ENCODE data around the gene PELO.
A peak's percentile ranks its signal among the peaks of the same experiment; 100 is the strongest.

The PELO gene

GRCh38 chr5:52754051-52754450 is 33.7 kb upstream of the PELO start:
- ATAC-seq (ENCODE audit: insufficient read depth, low read depth) (no peak), DNase-seq (no peak)
- no peaks in the 10 kb centered on the region for H3K36me3 ChIP-seq (ENCODE audit: insufficient read depth, low read length)
- H3K27me3 ChIP-seq (ENCODE audit: insufficient read depth, low read length, poor library complexity) = no peaks in the 10 kb centered on the region
- H3K4me3 ChIP-seq (ENCODE audit: low read depth in 1 of 2, low read length in 2 of 2) = no peak overlapping the region
- H4K20me1 ChIP-seq (ENCODE audit: insufficient read depth, low read length) = no peaks in the 10 kb centered on the region
- no peak overlapping the region for H3K4me2 ChIP-seq (ENCODE audit: insufficient read depth, low read length)
- no peaks in the 10 kb centered on the region for H3K4me1 ChIP-seq (ENCODE audit: insufficient read depth, low read length)
- H3K79me2 ChIP-seq (ENCODE audit: insufficient read depth, low read length) = no peaks in the 10 kb centered on the region
- H3K9ac ChIP-seq (ENCODE audit: low read depth, low read length) = no peak overlapping the region
- no peaks in the 10 kb centered on the region for H3K9me3 ChIP-seq (ENCODE audit: insufficient read depth, low read length, severe bottlenecking)
- TF ChIP-seq CTCF (IDR thresholded peaks at IDR 0.05; ENCODE audit: borderline replicate concordance, extremely low read depth, low read length, poor library complexity, severe bottlenecking) (no peak), EZH2 (IDR thresholded peaks at IDR 0.05; ENCODE audit: borderline replicate concordance, low read depth, low read length, severe bottlenecking) (no peak)
- H2AFZ ChIP-seq (ENCODE audit: low read depth, low read length) = 0 out of 2 replicates have a peak overlapping the region, but pooled peaks have one; percentile 16
- H3K27ac ChIP-seq (ENCODE audit: low read length) = no peak overlapping the region

GRCh38 chr5:52757527-52757926 is 30.2 kb upstream of the PELO start:
- no peak for DNase-seq
- ATAC-seq (ENCODE audit: insufficient read depth, low read depth) = no peak
- Histone ChIP-seq H3K4me2 (ENCODE audit: insufficient read depth, low read length) (no peak overlapping the region), H3K4me3 (ENCODE audit: low read depth in 1 of 2, low read length in 2 of 2) (no peak overlapping the region), H3K36me3 (ENCODE audit: insufficient read depth, low read length) (no peaks in the 10 kb centered on the region), H3K4me1 (ENCODE audit: insufficient read depth, low read length) (no peaks in the 10 kb centered on the region), H3K79me2 (ENCODE audit: insufficient read depth, low read length) (no peaks in the 10 kb centered on the region), H3K9me3 (ENCODE audit: insufficient read depth, low read length, severe bottlenecking) (no peaks in the 10 kb centered on the region), H3K27me3 (ENCODE audit: insufficient read depth, low read length, poor library complexity) (no peaks in the 10 kb centered on the region), H4K20me1 (ENCODE audit: insufficient read depth, low read length) (no peaks in the 10 kb centered on the region), H3K27ac (ENCODE audit: low read length) (no peak overlapping the region), H3K9ac (ENCODE audit: low read depth, low read length) (no peak overlapping the region), H2AFZ (ENCODE audit: low read depth, low read length) (no peak overlapping the region)
- TF ChIP-seq CTCF (IDR thresholded peaks at IDR 0.05; ENCODE audit: borderline replicate concordance, extremely low read depth, low read length, poor library complexity, severe bottlenecking) = no peak

GRCh38 chr5:52758014-52758413 is 29.7 kb upstream of the PELO start:
- Histone ChIP-seq H3K9me3 (ENCODE audit: insufficient read depth, low read length, severe bottlenecking) (no peaks in the 10 kb centered on the region), H4K20me1 (ENCODE audit: insufficient read depth, low read length) (no peaks in the 10 kb centered on the region), H3K4me3 (ENCODE audit: low read depth in 1 of 2, low read length in 2 of 2) (no peak overlapping the region), H2AFZ (ENCODE audit: low read depth, low read length) (no peak overlapping the region), H3K4me1 (ENCODE audit: insufficient read depth, low read length) (no peaks in the 10 kb centered on the region), H3K27me3 (ENCODE audit: insufficient read depth, low read length, poor library complexity) (no peaks in the 10 kb centered on the region), H3K9ac (ENCODE audit: low read depth, low read length) (no peak overlapping the region), H3K79me2 (ENCODE audit: insufficient read depth, low read length) (no peaks in the 10 kb centered on the region), H3K36me3 (ENCODE audit: insufficient read depth, low read length) (no peaks in the 10 kb centered on the region), H3K4me2 (ENCODE audit: insufficient read depth, low read length) (no peak overlapping the region), H3K27ac (ENCODE audit: low read length) (no peak overlapping the region)
- DNase-seq (no peak), ATAC-seq (ENCODE audit: insufficient read depth, low read depth) (no peak)
- TF ChIP-seq EZH2 (IDR thresholded peaks at IDR 0.05; ENCODE audit: borderline replicate concordance, low read depth, low read length, severe bottlenecking) (no peak), CTCF (IDR thresholded peaks at IDR 0.05; ENCODE audit: borderline replicate concordance, extremely low read depth, low read length, poor library complexity, severe bottlenecking) (no peak)

GRCh38 chr5:52759331-52759730 is 28.4 kb upstream of the PELO start:
- no peaks in the 10 kb centered on the region for H3K36me3 ChIP-seq (ENCODE audit: insufficient read depth, low read length)
- no peaks in the 10 kb centered on the region for H3K79me2 ChIP-seq (ENCODE audit: insufficient read depth, low read length)
- H3K4me2 ChIP-seq (ENCODE audit: insufficient read depth, low read length) = no peak overlapping the region
- no peak overlapping the region for H2AFZ ChIP-seq (ENCODE audit: low read depth, low read length)
- H3K4me1 ChIP-seq (ENCODE audit: insufficient read depth, low read length) = no peaks in the 10 kb centered on the region
- no peaks in the 10 kb centered on the region for H3K9me3 ChIP-seq (ENCODE audit: insufficient read depth, low read length, severe bottlenecking)
- no peak for TF ChIP-seq CTCF (IDR thresholded peaks at IDR 0.05; ENCODE audit: borderline replicate concordance, extremely low read depth, low read length, poor library complexity, severe bottlenecking)
- TF ChIP-seq EZH2 (IDR thresholded peaks at IDR 0.05; ENCODE audit: borderline replicate concordance, low read depth, low read length, severe bottlenecking) = no peak
- no peak for DNase-seq
- no peak overlapping the region for H3K9ac ChIP-seq (ENCODE audit: low read depth, low read length)
- H3K27me3 ChIP-seq (ENCODE audit: insufficient read depth, low read length, poor library complexity) = no peaks in the 10 kb centered on the region
- no peak for ATAC-seq (ENCODE audit: insufficient read depth, low read depth)
- no peaks in the 10 kb centered on the region for H4K20me1 ChIP-seq (ENCODE audit: insufficient read depth, low read length)
- H3K27ac ChIP-seq (ENCODE audit: low read length) = no peak overlapping the region
- H3K4me3 ChIP-seq (ENCODE audit: low read depth in 1 of 2, low read length in 2 of 2) = no peak overlapping the region
